Peyer's patch (tissue), 4 donors: ENCODE results near the gene LRRC8C. TPM values are rescaled to one million over a fixed set of nuclear protein-coding genes. Genes with fewer than 3 reads are reported as not detected.

Experiments
- DNase-seq, 3 donors: peaks; one replicate each; pipeline ENCODE4 v3.0.0-alpha.2; 2017 to 2019
- H3K27ac ChIP-seq, 4 donors: fragments of 200-600 bp; sonication (generic); one replicate each; pipeline ENCODE4 v1.5.1; 2016 to 2019
- H3K27me3 ChIP-seq, 2 donors: fragments of 200-600 bp; sonication (generic); one replicate each; pipeline ENCODE4 v1.5.1; 2019
- H3K36me3 ChIP-seq, 3 donors: fragments of 200-600 bp; sonication (generic); one replicate each; pipeline ENCODE4 v1.5.1; 2016 to 2019
- H3K4me1 ChIP-seq, 4 donors: fragments of 200-600 bp; sonication (generic); one replicate each; pipeline ENCODE4 v1.5.1; 2016 to 2019
- H3K4me3 ChIP-seq, 4 donors: fragments of 200-600 bp; sonication (generic); 1 replicate in 3 of 4; 2 replicates in 1 of 4; pipeline ENCODE4 v1.5.1; 2016 to 2019; ENCODE audit warnings: mild to moderate bottlenecking in 1 of 4
- H3K9me3 ChIP-seq, 4 donors: fragments of 200-600 bp; sonication (generic); one replicate each; pipeline ENCODE4 v1.5.1; 2016 to 2019; ENCODE audit warnings: mild to moderate bottlenecking in 1 of 4
- POLR2A ChIP-seq, 2 donors: fragments of 450-650 bp; IDR thresholded peaks; one replicate each; pipeline ENCODE4 v1.5.1; 2017; ENCODE audit warnings: antibody characterized with exemption in 2 of 2, mild to moderate bottlenecking in 2 of 2, moderate library complexity in 2 of 2
- total RNA-seq, 4 donors: library from RNA; depleted of rRNA; stranded (reverse); fragments of >200 nt; gene quantifications; one replicate each; pipeline ENCODE4 v1.1.0, GENCODE V29; 2016
- TF ChIP-seq, protein P1 (sequence below), 6 experiments: fragments of 450-650 bp in 4 of 6; fragments of 200-600 bp in 2 of 6; sonication (generic) in 1 of 6; IDR thresholded peaks; one replicate each; pipeline ENCODE4 v1.5.1; 2017 to 2019; ENCODE audit warnings: antibody characterized with exemption in 6 of 6, mild to moderate bottlenecking in 3 of 6, moderate library complexity in 1 of 6

The LRRC8C gene
- total RNA-seq, 4 donors from 2014 or later, result 2.5 to 9.9 (median 4.0) TPM

DNA sequence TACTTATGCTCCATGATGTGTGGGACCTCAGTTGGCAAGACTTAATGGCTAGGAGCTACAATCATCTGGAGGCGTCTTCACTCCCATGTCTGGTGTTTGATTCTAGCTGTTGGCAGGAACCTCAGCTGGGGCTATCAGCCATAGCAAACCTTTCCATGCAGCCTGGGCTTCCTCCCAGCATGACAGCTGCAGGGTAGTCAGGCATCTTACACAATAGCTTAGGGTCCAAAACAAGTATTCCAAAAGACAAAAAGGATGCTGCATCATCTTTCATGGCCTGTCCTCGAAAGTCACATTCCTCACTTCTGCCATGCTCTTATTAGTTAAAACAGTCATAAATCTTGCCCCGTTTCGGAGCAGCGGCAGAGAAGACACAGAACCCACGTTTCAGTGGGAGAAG, 90.9 kb downstream of the LRRC8C start:
- no peaks in the 10 kb centered on the region for H3K36me3 ChIP-seq
- H3K4me1 ChIP-seq, result peaks cover 0 to 14% (median 2%) of the 10 kb centered on the region in 4 donors
- no peak for DNase-seq
- no peak overlapping the region for H3K4me3 ChIP-seq
- peak overlapping the region in 1 of 4 donors; percentile 5 for H3K27ac ChIP-seq
- no peaks in the 10 kb centered on the region for H3K9me3 ChIP-seq
- no peaks in the 10 kb centered on the region for H3K27me3 ChIP-seq
- no peak for TF ChIP-seq POLR2A (IDR thresholded peaks at IDR 0.05)
- TF ChIP-seq, protein P1, sequence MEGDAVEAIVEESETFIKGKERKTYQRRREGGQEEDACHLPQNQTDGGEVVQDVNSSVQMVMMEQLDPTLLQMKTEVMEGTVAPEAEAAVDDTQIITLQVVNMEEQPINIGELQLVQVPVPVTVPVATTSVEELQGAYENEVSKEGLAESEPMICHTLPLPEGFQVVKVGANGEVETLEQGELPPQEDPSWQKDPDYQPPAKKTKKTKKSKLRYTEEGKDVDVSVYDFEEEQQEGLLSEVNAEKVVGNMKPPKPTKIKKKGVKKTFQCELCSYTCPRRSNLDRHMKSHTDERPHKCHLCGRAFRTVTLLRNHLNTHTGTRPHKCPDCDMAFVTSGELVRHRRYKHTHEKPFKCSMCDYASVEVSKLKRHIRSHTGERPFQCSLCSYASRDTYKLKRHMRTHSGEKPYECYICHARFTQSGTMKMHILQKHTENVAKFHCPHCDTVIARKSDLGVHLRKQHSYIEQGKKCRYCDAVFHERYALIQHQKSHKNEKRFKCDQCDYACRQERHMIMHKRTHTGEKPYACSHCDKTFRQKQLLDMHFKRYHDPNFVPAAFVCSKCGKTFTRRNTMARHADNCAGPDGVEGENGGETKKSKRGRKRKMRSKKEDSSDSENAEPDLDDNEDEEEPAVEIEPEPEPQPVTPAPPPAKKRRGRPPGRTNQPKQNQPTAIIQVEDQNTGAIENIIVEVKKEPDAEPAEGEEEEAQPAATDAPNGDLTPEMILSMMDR (IDR thresholded peaks at IDR 0.05), result no peak

- no peaks in the 10 kb centered on the region for H3K36me3 ChIP-seq
- no peaks in the 10 kb centered on the region for H3K9me3 ChIP-seq
- peaks cover 0 to 9% (median 0%) of the 10 kb centered on the region in 4 donors for H3K4me1 ChIP-seq
- H3K27me3 ChIP-seq, result no peaks in the 10 kb centered on the region
- H3K4me3 ChIP-seq, result no peak overlapping the region
- TF ChIP-seq, protein P1 (IDR thresholded peaks at IDR 0.05), result no peak
- TF ChIP-seq POLR2A (IDR thresholded peaks at IDR 0.05), result no peak
- no peak for DNase-seq
- peak overlapping the region in 2 of 4 donors; percentile 25 to 38 for H3K27ac ChIP-seq
Measured at GRCh38 chr1:89724369-89725010, 91.6 kb downstream of the LRRC8C start.

DNA sequence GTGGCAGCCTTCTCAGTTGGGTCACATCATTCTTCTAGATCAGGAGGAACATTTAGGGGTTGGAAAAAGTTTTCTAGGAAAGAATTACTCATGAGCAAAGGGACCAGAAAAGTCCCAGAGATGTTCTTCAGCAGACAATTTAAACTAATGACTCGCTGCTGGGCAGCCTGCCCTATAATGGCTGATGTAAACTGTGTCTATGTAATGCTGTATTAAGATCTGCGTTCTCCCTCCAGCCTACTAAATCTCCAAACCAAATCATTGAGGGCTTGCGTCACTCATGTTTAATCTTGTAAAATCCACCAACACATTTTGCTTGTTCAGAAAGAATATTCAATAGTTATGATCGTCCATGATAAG, 92.1 kb downstream of the LRRC8C start:
- Histone ChIP-seq H3K27me3 (no peaks in the 10 kb centered on the region), H3K36me3 (no peaks in the 10 kb centered on the region), H3K4me3 (no peak overlapping the region), H3K4me1 (peaks cover 0 to 9% (median 0%) of the 10 kb centered on the region in 4 donors), H3K27ac (peak overlapping the region in 2 of 4 donors; percentile 25 to 38), H3K9me3 (no peaks in the 10 kb centered on the region)
- no peak for DNase-seq
- TF ChIP-seq, protein P1 (IDR thresholded peaks at IDR 0.05), result no peak
- no peak for TF ChIP-seq POLR2A (IDR thresholded peaks at IDR 0.05)

- peak overlapping the region in 1 of 4 donors; percentile 38 for H3K27ac ChIP-seq
- TF ChIP-seq POLR2A (IDR thresholded peaks at IDR 0.05), result no peak
- TF ChIP-seq, protein P1 (IDR thresholded peaks at IDR 0.05), result no peak
Measured at GRCh38 chr1:89725631-89726030, 92.7 kb downstream of the LRRC8C start.

DNA sequence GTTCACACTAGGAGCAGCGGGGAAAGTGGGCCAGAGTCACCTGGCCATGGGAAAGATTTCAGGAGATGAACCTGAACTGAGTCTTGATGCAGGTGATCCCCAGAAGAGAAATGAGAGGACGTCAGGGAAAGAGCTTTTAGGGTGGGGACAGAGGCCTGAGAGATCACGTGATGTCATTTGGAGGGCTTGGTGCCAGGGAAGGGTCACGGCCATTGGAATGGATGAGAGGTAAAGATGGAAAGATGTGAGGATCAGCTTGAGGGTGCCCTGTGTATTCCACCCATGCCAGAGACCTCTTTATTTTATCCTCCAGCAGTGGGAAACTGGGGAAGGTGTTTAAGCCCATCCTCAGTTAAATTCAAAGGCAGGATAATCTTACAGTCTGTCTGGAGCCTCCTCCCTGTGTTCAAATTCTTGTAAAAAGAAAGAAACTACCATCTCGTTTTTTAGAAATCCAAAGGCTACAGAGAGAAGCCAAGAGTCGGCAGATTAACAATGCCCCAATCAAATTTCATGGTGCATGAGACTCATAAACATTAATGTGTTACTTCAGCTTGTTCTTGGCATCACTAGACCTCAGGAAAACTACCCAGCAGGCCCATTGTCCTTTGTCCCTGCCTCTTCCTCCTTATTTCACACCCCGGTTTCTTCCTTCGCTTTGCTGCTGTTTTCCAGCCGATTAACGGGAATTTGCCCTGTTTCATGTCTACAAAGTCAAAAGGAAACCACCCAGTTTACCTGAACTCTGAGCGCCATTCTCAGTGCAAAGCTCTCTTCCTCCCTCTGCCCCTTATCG, 94.8 kb downstream of the LRRC8C start:
- Histone ChIP-seq H3K36me3 (no peaks in the 10 kb centered on the region), H3K27ac (no peak overlapping the region), H3K27me3 (no peaks in the 10 kb centered on the region), H3K9me3 (no peaks in the 10 kb centered on the region), H3K4me1 (peaks cover 0 to 9% (median 0%) of the 10 kb centered on the region in 4 donors), H3K4me3 (no peak overlapping the region)
- TF ChIP-seq, protein P1 (IDR thresholded peaks at IDR 0.05), result no peak
- DNase-seq, result no peak

More at GRCh38 chr1:89725631-89726030, 92.7 kb downstream of the LRRC8C start:
- Histone ChIP-seq H3K4me3 (no peak overlapping the region), H3K9me3 (no peaks in the 10 kb centered on the region), H3K36me3 (no peaks in the 10 kb centered on the region), H3K4me1 (peaks cover 0 to 9% (median 0%) of the 10 kb centered on the region in 4 donors), H3K27me3 (no peaks in the 10 kb centered on the region)
- DNase-seq, result no peak
